M059J (cell line): ENCODE results near the gene AQR. TPM values are rescaled to one million over a fixed set of nuclear protein-coding genes. Genes with fewer than 3 reads are reported as not detected.

Source experiments
- DNase-seq: peaks from one replicate; pipeline ENCODE4 v3.0.0-alpha.2; 2012; ENCODE audit warnings: low read depth
- total RNA-seq: library from RNA; depleted of rRNA; stranded (reverse); fragments of >200 nt; shearing (Covaris generic); gene quantifications from 2 replicates; pipeline ENCODE4 v1.2.3, GENCODE V29; 2014

Gene AQR
- total RNA-seq, 1 experiment from 2014 or later = 19.7 TPM

DNA sequence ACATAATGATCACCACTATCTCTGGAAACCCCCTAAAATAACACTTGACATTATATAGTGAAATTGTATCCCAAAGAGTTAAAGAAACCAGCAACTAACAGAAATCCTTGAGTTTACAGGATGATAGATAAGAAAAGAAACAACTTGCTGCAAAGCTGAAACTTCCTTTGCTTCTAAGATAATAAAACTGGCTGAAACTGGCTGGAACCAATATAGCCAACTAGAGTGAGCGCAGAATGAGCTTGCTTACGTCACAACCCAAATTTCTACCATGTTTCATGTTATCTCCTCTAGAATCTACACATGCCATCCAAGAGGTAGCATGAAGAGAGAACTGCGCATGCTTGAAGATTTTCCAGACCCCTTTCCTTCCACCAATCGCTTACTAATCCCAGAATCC, 90.4 kb downstream of the AQR start:
- no peak for DNase-seq

- no peak for DNase-seq
Observed at GRCh38 chr15:34876640-34877039, 92.9 kb downstream of the AQR start.

DNA sequence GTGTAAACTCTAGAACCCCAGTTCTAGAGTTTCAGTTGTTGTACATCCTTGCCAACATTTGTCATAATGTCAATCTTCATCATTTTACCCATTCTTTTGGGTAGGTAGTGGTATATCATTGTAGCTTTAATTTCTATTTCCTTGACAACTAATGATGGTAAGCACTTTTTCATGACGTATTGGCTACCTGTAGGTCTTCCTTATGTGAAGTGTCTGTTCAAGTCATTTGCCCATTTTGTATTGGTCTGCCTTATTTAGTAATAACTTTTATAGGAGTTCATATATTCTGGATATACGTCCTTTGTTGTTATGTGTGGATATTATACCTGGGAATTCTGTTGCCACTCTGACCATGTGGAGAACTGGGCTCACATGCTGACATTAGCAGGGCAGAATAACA, 100.4 kb downstream of the AQR start:
- no peak for DNase-seq

DNA sequence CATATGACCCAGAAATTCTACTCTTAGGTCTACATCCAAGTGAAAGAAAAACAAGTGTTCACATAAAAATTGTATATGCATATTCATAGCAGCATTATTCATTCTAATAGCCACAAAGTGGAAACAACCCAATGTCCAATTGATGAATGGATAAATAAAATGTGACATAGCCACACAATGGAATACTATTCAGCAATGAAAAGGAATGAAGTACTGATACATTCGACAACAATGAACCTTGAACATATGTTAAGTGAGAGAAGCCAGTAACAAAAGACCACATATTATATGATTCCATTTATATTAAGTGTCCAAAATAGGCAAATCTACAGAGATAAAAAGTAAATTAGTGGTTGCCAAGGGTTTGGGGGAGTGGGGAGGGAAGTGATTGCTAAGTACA, 104.0 kb downstream of the AQR start:
- no peak for DNase-seq

DNA sequence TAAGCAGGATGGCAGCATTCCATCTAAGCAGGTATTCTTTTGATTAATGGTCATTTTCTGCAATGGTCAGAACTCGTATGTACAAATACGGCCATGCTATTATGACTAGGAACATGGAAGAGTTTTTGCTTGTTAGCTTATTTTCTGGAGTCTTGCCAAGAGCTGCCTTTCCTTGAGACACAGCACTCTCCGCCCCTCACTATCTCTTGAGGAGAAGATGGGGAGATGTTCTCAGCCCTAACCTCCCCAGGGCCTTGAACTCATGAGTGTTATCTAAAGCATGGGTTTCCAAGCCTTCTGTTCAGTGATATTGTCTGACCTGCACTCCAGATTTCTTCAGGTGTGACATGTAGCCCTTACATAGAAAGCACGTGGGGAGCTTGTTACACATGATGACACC, 108.3 kb downstream of the AQR start:
- no peak for DNase-seq

- peak; percentile 89 for DNase-seq
Observed at GRCh38 chr15:34855893-34856292, 113.6 kb downstream of the AQR start.

DNA sequence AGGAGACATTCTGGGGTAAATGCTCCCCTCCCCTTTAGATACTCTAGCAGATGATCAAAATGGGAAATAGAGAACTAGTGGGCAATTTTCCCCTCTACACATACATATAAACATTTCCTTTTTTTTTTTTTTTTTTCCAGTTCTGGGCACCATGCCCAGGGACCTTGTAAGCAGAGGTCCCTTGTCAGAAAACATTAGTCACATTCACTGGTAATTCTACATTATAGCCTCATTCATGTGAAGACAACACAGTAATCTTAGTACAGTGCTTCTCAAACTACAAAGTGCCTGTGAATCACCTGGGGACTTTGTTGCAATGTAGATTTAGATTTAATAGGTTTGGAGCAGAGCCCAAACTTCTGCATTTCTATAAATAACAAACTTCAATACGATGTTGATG, 114.1 kb downstream of the AQR start:
- peak; percentile 88 for DNase-seq

DNA sequence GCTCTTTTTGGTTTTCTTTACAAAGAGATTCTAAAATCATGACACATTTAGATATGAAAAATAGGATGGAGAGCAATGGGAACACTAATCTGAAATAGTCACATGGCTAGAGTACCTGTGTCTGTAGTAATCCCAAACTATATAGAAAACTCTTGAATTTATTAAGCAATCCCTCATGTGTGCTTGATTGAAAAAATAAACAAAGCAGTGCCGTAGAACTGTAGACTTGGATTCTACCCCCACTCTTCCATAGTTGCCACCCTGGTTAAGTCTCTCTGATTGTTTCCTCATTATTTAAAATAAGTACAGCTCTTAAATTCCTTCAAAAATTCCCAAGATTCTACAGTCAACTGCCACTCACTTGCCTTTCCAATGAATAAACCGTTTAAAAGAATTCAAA, 115.3 kb downstream of the AQR start:
- DNase-seq = no peak

DNA sequence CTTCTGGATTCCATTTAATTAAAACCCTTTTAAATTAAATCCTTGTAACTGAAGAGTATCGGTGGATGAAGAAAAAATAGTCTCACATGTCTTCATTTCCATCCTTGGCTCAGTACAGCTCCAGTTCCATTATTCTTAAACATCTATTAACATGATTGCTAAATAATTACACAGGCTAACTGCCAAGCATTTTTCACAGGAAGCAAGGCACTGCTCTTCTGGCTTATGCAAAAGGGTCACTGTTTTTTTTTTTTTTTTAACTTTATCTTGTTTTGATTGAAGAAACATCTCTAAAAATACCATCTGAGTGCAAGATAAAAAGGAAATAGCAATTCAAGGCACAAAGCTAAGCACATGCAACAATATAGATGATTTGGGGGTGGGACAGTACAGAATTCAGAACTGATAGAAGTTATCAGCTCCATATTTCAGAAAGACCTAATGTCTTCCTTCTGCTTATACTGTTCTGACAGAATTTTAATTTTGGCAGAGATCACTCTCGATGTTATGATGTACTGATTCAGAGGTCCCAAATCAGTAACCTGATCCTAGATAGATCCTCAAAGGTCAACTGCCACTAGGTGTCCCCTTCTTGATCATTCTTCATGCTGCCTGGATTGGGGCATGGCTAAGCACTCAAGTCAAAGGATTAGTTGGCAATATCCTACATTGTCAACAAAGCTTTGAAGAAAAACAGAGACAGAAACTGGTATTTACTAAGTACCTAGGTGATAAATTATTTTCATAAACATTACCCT, 116.4 kb downstream of the AQR start:
- DNase-seq = peak; percentile 3

GRCh38 chr15:34851751-34852150, 117.8 kb downstream of the AQR start:
- DNase-seq = no peak

- no peak for DNase-seq
Observed at GRCh38 chr15:34851007-34851406, 118.5 kb downstream of the AQR start.

- peak; percentile 52 for DNase-seq
Observed at GRCh38 chr15:34850121-34850520, 119.4 kb downstream of the AQR start.

DNA sequence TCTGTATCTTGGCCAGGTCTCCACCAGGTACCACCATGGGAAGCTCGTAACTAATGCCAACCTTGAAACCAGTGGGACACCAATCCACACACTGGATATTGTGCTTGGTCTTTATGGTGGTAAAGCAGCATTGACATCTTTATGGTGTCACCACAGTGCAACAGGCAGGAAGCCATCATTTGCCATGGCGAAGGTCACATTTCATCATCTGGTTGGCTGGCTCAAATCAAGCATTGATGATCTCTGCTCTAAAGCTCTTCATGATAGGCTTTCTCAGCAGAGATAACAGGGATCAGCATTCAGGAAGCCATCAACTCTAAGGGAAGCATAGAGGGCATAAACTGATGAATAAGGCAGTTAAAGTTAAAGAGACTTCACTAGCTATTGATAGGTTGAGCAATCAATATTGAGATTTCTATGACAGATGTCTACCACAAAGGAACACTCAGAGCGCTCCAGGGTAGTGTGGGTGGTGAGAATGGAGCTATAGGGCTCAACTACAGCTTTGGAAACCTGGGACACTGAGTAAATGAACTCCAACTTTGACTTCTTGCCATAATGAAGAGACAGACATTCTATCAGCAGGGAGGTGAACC, 120.1 kb downstream of the AQR start:
- DNase-seq = no peak

GRCh38 chr15:34847598-34847997, 121.9 kb downstream of the AQR start:
- no peak for DNase-seq

- DNase-seq = peak; percentile 18
Observed at GRCh38 chr15:34841262-34841725, 128.2 kb downstream of the AQR start.

DNA sequence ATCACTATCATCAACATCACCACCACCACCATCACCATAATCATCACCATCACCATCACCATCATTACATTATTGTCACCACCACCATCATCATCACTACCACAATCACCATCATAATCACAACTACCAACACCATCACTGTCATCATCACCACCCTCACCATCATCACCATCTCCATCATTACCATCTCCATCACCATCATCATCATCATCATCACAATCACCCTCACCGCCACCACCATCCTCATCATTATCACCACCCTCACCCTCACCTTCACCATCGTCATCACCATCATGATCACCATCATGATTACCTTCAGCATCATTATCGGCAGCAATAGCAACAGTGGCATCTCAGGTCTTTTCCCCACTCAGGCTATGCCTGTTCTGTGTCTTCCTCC, 131.3 kb downstream of the AQR start:
- no peak for DNase-seq

- DNase-seq = peak; percentile 90
Observed at GRCh38 chr15:34837246-34838016, 132.1 kb downstream of the AQR start.

DNA sequence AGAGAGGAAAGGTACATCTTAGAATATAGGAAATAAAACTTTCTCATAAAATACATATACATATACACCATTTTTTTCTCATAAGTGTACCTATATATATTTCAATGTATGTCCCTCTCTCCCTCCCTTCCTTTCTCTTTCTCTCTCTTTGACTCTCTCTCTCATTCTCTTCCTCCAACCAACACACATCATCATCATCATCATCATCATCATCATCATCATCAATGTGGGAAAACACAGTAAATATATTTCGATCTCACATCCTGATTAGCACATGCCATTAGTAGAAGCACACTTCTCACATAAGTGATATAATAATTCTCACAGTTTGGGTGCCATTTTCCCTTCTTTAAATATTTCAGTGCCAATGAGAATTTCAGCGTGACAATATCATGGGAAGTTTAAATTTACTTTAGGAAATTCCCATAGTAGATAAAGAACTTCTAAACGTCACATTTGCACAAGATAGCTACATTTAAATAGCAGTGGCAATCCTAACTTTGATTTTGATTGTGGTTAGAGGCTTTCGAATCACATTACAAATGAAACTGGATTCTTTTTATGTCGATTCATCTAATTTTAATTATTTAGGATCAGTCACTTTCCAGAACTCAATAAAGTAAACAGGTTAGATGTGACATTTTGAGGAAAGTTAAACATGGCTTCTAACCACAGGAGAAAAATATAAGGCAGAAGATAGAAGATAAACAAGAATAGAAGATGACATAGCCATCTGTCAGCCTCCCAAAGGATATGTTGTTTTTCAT, 141.2 kb downstream of the AQR start:
- no peak for DNase-seq

- DNase-seq = no peak
Observed at GRCh38 chr15:34821831-34822230, 147.7 kb downstream of the AQR start.

DNA sequence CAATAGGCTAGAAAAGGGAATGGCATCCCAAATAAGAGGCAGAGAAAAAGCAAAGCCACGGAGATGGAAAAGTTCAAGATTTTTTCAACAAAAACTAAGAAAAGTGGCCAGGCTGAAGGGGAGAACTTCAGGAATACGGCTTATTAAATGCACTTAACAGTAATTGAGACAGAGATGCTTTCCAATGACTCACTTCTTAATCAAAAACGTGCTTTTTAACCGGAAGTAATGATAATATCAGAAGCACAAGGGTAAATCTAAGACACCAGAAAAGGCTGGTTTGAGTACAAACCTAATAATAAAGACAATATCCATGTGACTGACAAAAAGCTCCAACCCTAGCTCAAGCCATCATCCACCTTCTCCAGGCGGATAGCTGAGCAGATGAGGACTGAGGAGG, 149.4 kb downstream of the AQR start:
- no peak for DNase-seq

DNA sequence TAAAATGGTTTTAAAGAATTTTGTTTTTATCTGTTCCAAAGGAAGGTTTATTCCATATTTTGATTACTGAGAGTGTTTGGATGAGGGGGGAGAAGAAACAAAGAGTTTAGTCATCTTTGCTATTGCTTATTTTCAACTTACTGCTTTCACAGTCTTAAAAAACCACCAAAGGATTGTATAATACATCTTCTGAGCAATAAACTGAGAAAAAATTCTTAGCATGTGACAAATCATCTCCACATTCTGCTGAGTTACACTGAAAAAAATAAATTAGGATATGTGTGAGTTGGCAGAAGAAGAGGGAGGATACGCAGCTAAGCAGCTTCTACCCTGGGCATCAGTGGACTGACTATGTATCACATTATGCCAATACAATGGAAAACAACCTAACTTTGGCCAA, 151.0 kb downstream of the AQR start:
- peak; percentile 48 for DNase-seq

GRCh38 chr15:34815836-34816235, 153.7 kb downstream of the AQR start:
- no peak for DNase-seq
